GM19438 (cell line): ENCODE data around the gene FUT1.
"Not testable (repeated sequence)": the region's sequence is repeated elsewhere in the genome, so short reads cannot be mapped to it uniquely, and the experiment has no call there.

Source experiments
- ATAC-seq: cut with Tn5 transposase; IDR thresholded peaks from one replicate; pipeline ENCODE4 v1.9.1; 2021; ENCODE audit warnings: low read depth; ENCODE audit not compliant: unreplicated experiment

FUT1 gene

DNA sequence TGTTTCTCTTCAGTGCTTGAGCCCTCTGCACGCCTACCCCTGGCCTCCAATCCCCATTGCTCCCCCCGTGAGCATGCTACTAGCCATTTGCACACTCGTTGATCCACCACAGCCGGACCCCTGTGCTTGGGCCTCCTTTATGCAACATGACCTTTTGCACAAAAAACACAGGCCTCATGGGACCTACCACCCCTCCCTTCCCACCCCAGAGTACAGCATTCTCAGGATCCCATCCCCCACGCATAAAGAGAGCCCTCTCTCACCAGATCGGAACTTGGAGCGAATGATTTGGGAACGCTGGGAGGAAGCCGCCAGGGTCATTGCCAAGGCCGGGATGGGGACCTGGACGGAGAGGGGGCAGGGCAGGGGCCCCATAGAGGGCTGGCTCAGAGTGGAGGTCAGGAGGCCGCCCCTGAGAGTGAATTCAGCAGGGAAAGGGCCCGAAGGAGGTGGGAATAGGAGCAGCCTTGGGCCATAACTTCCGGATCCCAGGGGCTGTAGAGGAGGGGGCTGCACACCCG is 33.7 kb downstream of the FUT1 start:
- ATAC-seq, result no peak

DNA sequence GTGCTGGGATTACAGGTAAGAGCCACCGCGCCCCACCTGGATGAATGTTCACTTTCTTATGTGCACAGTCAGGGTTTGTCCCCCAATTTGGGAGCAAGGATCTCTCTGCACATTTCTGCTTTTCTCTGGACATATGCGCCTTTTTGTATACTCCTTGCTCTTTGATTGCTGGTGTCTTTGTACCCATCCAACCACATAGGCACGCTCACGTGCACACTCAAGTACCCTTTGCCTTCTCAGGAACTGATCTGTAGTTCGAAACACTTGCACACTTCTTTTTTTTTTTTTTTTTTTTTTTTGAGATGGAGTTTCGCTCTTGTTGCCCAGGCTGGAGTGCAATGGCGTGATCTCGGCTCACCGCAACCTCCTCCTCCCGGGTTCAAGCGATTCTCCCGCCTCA is 34.3 kb downstream of the FUT1 start:
- ATAC-seq, result not testable (repeated sequence)

DNA sequence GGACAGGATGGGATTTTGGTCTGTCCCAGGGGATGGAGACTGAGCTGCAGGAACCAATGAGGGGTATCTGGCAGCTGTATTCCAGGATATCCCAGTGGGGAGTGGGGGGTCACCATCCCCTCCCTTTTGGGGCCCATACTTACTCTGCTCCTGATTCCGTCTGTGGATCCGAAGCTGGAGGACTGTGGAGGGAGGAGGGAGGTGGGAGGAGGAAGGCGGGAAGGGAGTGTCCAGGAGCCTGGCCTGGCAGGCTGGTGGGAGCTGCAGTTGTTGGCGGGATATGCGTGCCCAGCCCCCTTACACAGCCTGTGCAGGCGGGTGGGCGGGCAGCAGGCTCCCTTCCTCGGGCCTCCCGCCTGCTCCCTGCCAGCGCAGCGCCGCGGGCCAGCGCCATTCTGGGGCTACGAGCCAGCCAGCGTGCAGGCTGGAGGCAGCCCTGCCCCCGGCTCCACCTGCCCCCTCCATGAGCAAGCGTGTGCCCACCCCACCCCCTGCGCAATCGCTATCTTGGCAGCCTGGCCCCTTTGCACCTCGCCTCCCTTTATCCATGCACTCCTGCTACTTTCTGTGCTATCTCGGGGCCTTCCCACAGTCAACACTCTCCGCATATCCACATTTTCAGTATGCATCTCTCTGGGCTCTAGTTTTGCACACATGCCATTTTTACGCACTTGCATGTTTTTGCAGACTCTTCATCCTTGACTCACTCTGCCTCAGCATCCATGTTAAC is 35.7 kb downstream of the FUT1 start:
- ATAC-seq, result no peak

DNA sequence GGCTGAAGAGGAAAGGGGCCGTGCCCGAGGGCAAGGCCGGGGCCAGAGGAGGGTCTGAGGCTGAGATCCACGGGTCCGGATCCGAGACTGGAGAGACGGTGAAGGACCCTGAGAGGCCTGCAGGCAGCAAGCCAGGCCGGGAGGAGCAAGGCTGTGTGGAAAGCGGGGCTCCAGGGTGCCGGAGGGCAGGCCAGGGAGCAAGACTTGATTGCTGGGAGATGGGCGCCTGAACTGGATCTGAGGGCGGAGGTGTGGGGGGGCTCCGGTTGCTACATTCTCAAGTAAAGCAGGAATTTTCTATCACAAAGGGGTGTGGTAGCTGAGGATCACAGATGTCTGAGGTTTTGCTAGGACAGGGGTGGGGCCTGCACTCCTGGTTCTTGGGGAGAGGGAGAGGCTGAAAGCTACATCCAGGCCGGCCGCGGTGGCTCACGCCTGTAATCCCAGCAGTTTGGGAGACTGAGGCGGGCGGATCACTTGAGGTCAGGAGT is 36.7 kb downstream of the FUT1 start:
- no peak for ATAC-seq

DNA sequence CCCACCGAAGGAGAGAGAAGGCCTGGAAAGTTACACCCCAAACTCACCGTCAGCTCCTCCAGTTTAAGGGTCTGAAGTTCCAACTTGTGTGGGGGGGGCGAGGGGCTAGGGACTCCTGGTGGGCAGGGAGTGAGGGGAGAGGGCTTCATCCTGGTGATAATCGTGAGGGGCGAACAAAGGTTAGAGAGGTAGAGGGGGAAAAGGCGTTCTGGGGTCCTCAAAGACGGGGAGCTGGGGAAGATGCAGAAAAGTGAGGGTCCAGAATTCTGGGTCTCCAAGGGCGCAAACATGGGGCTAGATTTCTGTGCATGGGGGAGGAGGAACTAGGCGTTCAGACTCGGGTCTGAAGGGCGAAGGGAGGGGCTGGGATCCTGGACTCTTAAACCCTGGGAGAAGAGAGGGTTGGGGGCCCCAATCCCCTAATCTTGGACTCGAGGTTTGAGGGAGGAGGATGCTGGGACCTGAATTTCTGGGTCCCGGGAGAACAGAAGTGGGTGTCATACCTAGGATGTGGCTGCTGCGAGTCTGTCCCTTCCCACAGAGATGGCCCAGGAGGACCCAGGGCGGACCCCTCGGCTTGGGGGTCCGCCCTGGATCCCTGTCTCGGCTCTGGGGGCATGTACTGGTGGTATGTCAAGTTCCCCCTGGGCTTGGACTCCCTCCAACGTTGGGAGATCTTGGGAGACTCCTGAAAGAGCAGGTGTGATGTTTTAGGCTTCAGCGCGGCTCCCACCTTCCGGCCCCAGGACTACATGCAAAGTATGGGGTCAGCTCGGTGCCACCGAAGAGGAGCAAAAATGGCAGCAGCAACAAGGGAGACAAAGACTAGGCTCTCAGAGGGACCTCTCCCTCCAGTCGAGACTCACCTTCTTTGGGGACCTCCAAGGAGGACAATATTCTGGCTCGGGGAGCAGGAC is 37.4 kb downstream of the FUT1 start:
- ATAC-seq, result no peak

DNA sequence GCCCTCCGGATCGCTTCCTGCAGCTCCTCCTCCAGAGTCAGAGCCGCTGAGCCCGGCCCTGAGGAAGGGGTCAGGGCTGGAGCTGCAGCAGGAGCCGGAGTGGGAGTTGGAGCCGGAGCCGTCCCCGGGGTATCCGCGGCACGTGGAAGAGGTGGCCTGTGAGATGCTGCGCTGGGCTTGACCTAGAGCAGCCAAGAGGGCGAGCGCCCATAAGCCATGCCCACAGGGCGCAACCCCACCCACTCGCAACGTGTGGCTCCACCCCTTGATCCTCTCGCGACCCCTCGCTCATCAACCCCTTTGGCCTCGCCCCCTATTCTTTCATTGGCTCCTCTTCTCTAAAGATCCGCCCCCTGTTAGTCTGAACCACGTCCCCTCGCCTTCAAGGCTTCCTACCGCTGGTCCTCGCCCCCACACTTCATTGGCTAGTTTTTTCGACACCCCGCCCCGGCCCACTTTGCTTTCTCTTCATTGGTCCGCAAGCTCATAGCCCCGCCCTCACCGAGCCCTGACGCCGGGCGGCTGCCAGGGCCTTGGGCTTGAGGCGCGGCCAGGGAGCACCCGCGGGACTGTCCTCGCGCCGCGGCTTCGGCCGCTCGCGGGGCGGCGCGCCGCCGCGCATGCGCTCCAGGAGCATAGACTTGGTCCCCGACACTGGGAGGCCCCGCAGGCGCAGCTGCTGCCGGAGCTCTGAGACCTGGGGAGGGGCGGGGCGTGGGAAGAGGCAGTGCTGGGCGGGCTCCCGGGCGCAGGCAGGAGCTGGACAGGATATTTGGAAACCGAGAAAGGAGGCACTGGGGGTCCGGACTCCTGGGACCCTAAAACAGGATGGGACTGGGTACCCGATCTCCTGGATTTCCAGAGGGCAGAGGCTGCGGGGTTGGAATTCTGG is 38.3 kb downstream of the FUT1 start:
- ATAC-seq, result peak; percentile 90

DNA sequence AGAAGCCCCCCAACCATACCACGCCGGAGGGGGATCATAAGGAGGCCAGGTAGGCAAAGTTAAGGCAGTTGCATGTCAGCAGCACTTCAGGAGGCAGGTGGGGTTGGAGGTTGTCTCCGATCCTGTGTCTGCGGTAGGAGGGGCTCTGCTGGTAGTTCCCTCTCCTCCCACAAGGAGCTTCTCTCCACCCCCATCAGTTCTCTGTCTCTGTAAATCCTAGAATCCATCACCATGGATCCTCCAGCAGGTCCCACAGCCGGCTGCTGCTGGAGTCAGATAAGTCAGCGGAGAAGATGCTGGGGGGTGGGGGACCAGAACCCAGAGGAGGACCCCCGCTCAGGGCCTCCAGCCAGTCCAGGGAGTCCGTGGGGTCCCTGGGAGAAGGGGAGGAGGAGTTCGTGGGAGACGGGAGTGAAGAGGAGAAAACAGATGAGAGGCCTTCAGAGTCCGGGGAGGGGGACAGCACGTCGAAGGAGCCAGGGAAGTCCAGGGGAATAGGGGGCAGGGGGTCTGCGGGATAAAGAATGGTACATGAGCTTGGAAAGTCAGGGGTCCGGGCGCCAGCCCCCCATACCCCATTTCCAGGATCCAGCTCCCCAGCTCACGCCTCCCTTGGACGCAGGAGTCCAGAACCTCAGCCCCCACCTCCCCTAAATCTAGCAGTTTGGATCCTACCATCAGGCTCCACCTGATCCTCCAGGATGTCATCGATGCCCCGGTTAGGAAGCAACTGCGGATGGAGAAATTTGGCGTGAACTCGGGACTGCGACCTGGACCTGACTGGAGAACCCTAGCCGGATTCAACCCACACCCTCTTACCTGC is 39.2 kb downstream of the FUT1 start:
- no peak for ATAC-seq

- ATAC-seq, result no peak
Measured at GRCh38 chr19:48711106-48711662, 41.3 kb downstream of the FUT1 start.

DNA sequence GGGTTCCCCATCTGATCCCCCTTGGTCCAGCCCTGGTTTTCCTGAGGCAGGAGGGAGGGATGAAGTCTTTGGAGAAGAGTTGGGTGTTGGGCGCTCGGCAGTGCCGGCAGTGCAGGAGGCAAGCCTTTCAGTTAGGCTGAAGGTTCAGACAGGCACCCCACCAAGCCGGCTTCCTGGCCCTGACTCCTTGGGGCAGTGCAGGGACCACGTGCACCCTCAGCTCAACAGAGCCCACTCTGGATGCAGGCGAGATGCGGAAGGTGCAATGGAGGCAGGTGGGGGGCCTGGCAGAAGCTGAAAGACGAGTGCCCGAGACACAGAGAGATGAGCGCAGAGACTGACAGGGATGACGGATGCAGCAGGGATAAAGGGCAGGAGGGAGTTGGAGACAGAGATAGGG is 44.0 kb downstream of the FUT1 start:
- ATAC-seq, result no peak

- no peak for ATAC-seq
Measured at GRCh38 chr19:48705431-48705830, 47.0 kb downstream of the FUT1 start.

DNA sequence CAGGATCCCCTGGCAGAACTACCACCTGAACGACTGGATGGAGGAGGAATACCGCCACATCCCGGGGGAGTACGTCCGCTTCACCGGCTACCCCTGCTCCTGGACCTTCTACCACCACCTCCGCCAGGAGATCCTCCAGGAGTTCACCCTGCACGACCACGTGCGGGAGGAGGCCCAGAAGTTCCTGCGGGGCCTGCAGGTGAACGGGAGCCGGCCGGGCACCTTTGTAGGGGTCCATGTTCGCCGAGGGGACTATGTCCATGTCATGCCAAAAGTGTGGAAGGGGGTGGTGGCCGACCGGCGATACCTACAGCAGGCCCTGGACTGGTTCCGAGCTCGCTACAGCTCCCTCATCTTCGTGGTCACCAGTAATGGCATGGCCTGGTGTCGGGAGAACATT is 49.1 kb downstream of the FUT1 start:
- ATAC-seq, result no peak

DNA sequence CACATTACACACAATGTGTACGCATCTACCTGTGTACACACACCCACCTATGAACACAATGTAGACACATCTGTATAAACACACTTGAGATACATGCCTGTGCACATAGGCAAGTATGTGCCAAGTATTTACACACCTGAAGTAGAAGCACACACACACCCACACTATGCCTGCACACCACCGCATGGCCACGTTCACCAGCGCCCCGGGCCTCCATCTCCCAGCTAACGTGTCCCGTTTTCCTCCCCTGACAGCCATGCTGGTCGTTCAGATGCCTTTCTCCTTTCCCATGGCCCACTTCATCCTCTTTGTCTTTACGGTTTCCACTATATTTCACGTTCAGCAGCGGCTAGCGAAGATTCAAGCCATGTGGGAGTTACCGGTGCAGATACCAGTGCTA is 49.7 kb downstream of the FUT1 start:
- no peak for ATAC-seq

- no peak for ATAC-seq
Measured at GRCh38 chr19:48698046-48698445, 54.4 kb downstream of the FUT1 start.
